Adrenal gland (tissue), 5 donors: ENCODE results near the gene GFOD2.

Experiments
- CTCF ChIP-seq, 6 experiments: fragments of 450-650 bp in 4 of 6; fragments of 200-600 bp in 2 of 6; sonication (generic) in 1 of 6; IDR thresholded peaks; 1 replicate in 5 of 6; 2 replicates in 1 of 6; pipeline versions ENCODE4 v1.5.1 to v1.8.0; 2016 to 2021; ENCODE audit warnings: antibody characterized with exemption in 6 of 6, mild to moderate bottlenecking in 2 of 6, moderate library complexity in 1 of 6
- POLR2A ChIP-seq, 2 donors: fragments of 450-650 bp; IDR thresholded peaks; one replicate each; pipeline ENCODE4 v1.6.1; 2017; ENCODE audit warnings: antibody characterized with exemption in 2 of 2, mild to moderate bottlenecking in 2 of 2, moderate library complexity in 1 of 2
- donor health status: DM: no; HTN: no; CAD: no.

- no peak for TF ChIP-seq CTCF (IDR thresholded peaks at IDR 0.05)
- TF ChIP-seq POLR2A (IDR thresholded peaks at IDR 0.05) = no peak
Observed at GRCh38 chr16:67713647-67714273, 5.4 kb downstream of the GFOD2 start.
